Fibroblast of mammary gland (primary cell): ENCODE measurements around the gene LY9.

Experiments used
- DNase-seq: peaks from one replicate; pipeline ENCODE4 v3.0.0-alpha.2; 2010; ENCODE audit warnings: low read depth
- H3K4me3 ChIP-seq: 2 replicates; pipeline ENCODE4 v1.5.1; 2011; ENCODE audit warnings: low read depth, mild to moderate bottlenecking, low read length, moderate library complexity; ENCODE audit not compliant: control insufficient read depth
- TF ChIP-seq, protein P1 (sequence below): conservative IDR thresholded peaks from 2 replicates; pipeline ENCODE4 v1.5.1; 2011; ENCODE audit warnings: low read depth, low read length, inconsistent platforms; ENCODE audit not compliant: control insufficient read depth, insufficient read depth

Gene LY9

DNA sequence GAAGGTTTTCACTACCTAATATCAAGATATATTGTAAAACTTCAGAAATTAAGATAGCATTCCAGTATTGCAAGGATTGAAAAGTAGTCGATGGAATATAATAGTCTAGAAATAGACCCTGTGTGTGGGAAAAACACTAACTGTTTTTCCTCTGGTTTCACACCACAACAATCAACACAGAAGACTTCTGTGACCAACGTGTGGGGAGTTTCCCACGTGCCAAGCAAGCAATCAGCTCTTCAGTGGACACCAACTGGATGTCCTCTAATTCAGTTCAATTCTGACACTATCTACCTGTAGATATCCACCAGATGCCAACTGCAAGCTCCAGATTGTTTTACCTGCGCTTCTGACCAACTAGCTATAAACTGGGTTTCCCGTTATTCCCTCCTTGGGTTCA is 54.6 kb downstream of the LY9 start:
- no peak overlapping the region for H3K4me3 ChIP-seq
- TF ChIP-seq, protein P1, sequence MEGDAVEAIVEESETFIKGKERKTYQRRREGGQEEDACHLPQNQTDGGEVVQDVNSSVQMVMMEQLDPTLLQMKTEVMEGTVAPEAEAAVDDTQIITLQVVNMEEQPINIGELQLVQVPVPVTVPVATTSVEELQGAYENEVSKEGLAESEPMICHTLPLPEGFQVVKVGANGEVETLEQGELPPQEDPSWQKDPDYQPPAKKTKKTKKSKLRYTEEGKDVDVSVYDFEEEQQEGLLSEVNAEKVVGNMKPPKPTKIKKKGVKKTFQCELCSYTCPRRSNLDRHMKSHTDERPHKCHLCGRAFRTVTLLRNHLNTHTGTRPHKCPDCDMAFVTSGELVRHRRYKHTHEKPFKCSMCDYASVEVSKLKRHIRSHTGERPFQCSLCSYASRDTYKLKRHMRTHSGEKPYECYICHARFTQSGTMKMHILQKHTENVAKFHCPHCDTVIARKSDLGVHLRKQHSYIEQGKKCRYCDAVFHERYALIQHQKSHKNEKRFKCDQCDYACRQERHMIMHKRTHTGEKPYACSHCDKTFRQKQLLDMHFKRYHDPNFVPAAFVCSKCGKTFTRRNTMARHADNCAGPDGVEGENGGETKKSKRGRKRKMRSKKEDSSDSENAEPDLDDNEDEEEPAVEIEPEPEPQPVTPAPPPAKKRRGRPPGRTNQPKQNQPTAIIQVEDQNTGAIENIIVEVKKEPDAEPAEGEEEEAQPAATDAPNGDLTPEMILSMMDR, result no peak
- DNase-seq, result no peak

DNA sequence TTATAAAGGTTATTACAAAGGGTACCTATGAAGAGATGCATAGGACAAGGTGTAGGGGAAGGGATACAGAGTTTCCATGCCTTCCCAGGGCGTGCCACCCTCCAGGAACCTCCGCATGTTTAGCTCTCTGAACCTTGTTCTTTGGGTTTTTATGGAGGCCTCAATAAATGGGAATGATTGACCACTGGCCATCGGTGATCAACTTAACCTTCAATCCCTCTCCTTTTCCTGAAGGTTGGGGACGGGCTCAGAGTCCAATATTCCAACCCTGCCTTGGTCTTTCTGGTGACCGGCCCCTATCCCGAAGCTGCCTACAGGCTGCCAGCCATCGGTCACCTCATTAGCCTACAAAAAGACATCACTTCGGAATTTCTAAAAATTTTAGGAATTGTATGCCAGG is 55.0 kb downstream of the LY9 start:
- TF ChIP-seq, protein P1, result no peak
- DNase-seq, result no peak
- no peak overlapping the region for H3K4me3 ChIP-seq

DNA sequence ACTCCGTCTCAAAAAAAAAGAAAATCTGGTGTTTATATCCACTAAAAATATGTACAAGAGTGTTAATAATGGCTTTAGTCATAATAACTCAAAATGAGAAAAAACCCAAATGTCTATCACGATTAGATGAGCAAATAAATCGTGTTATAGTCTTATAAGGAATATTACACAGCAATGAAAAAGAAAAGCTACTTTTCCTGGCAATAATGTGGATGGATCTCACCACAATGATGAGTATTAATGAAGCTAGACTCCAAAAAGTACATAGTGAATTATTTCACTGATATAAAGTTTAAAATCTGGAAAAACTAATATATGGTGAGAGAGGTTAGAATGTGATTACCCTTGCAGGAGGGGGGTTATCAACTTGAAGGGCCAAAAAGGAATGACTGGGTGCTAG is 57.0 kb downstream of the LY9 start:
- H3K4me3 ChIP-seq, result no peak overlapping the region
- no peak for DNase-seq
- TF ChIP-seq, protein P1, result no peak

DNA sequence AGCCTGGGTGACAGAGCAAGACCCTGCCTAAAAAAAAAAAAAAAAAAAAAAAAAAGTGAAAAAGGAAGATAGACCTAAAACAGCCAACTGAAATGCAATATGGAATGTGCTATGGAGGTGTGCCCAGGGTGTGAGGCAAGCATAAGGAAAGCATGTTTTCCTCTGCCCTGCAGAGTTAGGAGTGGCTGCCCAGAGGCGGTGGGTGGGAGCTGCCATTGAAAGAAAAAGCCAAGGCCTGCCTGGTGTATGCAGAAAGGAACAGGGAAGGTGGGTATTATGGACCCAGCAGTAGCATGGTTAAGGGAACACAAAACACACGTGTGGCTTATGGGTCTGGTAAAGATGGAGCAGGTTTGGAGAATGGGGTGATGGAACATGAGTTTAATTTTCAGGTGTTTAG is 57.8 kb downstream of the LY9 start:
- TF ChIP-seq, protein P1, result no peak
- H3K4me3 ChIP-seq, result no peak overlapping the region
- DNase-seq, result no peak

DNA sequence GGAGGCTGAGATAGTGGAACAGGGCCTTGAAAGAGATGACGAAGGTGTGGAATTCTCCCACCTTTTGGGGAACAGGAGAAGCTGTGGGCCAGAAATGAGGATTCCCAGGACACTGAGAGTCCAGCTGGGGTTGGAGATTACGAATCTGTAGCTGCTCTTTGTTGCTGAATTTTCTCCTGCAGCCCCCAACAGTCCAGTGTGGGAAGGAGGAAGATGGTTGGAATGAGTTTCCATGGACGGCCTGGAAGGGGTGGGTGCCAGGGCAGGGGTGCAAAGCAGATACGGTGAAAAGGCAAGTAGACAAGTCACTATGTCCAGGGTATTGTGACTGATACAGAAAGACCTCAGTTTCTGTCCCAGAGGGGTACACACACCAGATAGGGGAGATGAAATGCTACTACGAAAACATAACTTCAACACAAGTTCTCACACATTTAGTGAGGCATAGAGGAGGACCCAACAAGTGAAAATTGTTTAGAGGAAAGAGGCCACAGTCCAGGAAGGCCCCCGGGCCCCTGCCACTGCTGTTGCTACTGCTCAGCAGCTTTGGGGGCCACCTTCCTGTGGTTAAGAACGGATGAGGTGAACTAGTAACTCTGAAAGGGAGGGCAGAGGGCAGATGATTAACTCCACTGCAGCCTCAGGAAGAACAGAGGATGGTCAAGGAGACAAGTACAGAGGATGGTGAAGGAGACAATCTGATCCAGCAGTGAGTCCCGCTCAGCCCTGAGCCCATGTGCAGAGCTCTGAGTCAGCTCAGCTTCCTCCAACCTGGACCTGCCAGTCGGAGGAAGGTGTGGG is 59.4 kb downstream of the LY9 start:
- TF ChIP-seq, protein P1, result no peak
- no peak for DNase-seq
- no peak overlapping the region for H3K4me3 ChIP-seq

DNA sequence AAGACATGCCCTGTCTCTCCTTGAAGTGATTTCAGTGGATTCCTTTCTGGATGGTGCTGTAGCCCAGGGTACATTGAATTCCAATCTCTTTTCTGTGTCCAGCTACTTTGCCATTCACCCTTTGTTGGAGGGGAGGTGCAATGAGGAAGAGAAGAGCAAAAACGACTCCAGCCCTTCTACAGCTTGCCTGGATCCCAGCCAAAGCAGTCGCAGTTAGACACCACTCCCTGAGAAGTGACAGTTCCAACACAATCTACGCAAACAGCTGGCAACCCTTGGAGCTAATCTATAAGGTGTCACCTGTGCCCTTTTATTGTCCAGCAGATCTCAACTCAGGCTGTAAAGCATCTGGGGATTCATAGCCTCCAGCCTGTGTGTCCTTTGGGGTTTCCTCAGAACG is 62.1 kb downstream of the LY9 start:
- H3K4me3 ChIP-seq, result no peak overlapping the region
- TF ChIP-seq, protein P1, result no peak
- DNase-seq, result no peak
